ENCODE measurements around the gene EHD1.

DNA sequence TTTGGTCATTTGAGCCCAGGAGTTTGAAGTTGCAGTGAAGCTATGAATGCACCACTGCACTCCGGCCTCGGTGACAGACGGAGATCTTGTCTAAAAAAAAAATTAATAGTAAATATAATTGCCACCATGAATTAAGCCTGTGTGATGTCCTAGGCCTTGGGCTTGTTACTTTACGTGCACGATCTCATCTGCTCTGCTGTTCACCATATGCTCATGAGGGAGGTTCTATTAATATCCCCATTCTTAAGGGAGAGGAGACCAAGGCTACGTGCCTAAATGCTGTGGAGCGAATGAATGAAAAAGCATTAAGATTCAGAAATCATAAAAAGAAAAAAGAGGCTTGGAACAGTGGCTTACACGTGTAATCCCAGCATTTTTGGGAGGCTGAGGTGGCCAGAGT is 41.2 kb upstream of the EHD1 start:
- TF ChIP-seq, protein P1, sequence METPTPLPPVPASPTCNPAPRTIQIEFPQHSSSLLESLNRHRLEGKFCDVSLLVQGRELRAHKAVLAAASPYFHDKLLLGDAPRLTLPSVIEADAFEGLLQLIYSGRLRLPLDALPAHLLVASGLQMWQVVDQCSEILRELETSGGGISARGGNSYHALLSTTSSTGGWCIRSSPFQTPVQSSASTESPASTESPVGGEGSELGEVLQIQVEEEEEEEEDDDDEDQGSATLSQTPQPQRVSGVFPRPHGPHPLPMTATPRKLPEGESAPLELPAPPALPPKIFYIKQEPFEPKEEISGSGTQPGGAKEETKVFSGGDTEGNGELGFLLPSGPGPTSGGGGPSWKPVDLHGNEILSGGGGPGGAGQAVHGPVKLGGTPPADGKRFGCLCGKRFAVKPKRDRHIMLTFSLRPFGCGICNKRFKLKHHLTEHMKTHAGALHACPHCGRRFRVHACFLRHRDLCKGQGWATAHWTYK (CRISPR knock-in tag; IDR thresholded peaks at IDR 0.05) = no peak
- TF ChIP-seq E2F6 (IDR thresholded peaks at IDR 0.05; ENCODE audit: borderline replicate concordance in 1 of 2, extremely low read depth in 1 of 2, insufficient read depth in 1 of 2, insufficient read length in 1 of 2, low read depth in 1 of 2, low read length in 1 of 2, poor library complexity in 1 of 2, severe bottlenecking in 1 of 2) (no peak), FOXM1 (IDR thresholded peaks at IDR 0.05; ENCODE audit: low read depth) (no peak), FOXM1 (CRISPR knock-in tag; IDR thresholded peaks at IDR 0.05; ENCODE audit: low read depth) (no peak), ZNF561 (CRISPR knock-in tag; conservative IDR thresholded peaks at IDR 0.05) (no peak), ZBTB17 (CRISPR knock-in tag; IDR thresholded peaks at IDR 0.05) (no peak)
- TF ChIP-seq, protein P2, sequence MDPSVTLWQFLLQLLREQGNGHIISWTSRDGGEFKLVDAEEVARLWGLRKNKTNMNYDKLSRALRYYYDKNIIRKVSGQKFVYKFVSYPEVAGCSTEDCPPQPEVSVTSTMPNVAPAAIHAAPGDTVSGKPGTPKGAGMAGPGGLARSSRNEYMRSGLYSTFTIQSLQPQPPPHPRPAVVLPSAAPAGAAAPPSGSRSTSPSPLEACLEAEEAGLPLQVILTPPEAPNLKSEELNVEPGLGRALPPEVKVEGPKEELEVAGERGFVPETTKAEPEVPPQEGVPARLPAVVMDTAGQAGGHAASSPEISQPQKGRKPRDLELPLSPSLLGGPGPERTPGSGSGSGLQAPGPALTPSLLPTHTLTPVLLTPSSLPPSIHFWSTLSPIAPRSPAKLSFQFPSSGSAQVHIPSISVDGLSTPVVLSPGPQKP (CRISPR knock-in tag; IDR thresholded peaks at IDR 0.05) = no peak
- TF ChIP-seq, protein P3, sequence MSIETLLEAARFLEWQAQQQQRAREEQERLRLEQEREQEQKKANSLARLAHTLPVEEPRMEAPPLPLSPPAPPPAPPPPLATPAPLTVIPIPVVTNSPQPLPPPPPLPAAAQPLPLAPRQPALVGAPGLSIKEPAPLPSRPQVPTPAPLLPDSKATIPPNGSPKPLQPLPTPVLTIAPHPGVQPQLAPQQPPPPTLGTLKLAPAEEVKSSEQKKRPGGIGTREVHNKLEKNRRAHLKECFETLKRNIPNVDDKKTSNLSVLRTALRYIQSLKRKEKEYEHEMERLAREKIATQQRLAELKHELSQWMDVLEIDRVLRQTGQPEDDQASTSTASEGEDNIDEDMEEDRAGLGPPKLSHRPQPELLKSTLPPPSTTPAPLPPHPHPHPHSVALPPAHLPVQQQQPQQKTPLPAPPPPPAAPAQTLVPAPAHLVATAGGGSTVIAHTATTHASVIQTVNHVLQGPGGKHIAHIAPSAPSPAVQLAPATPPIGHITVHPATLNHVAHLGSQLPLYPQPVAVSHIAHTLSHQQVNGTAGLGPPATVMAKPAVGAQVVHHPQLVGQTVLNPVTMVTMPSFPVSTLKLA (conservative IDR thresholded peaks at IDR 0.05) = no peak

Measured in K562 (cell line).